Breast epithelium (tissue), 4 donors: ENCODE results near the gene ADGRL4. TPM values are rescaled to one million over a fixed set of nuclear protein-coding genes. Genes with fewer than 3 reads are reported as not detected.

ENCODE experiments used
- DNase-seq, 2 donors: peaks; one replicate each; pipeline ENCODE4 v3.0.0-alpha.2; 2019; ENCODE audit warnings: low spot score in 2 of 2
- H3K27ac ChIP-seq, 2 donors: fragments of 200-600 bp; sonication (generic) in 1 of 2; one replicate each; pipeline ENCODE4 v1.5.1; 2016 to 2019; ENCODE audit warnings: mild to moderate bottlenecking in 1 of 2
- H3K27me3 ChIP-seq, 2 donors: fragments of 200-600 bp; sonication (generic) in 1 of 2; one replicate each; pipeline versions ENCODE4 v1.5.1 to v1.6.0; 2017 to 2019; ENCODE audit warnings: control low read depth in 1 of 2, mild to moderate bottlenecking in 1 of 2
- H3K36me3 ChIP-seq: fragments of 200-600 bp; one replicate; pipeline ENCODE4 v1.5.1; 2019
- H3K4me1 ChIP-seq, 2 donors: fragments of 200-600 bp; sonication (generic); one replicate each; pipeline ENCODE4 v1.5.1; 2016 to 2019; ENCODE audit warnings: control low read depth in 1 of 2
- H3K4me3 ChIP-seq, 3 donors: fragments of 200-600 bp; sonication (generic); 1 replicate in 2 of 3; 2 replicates in 1 of 3; pipeline ENCODE4 v1.5.1; 2016 to 2019; ENCODE audit warnings: mild to moderate bottlenecking in 3 of 3, moderate library complexity in 2 of 3
- H3K9me3 ChIP-seq, 2 donors: fragments of 200-600 bp; sonication (generic) in 1 of 2; one replicate each; pipeline ENCODE4 v1.5.1; 2016 to 2019; ENCODE audit warnings: control low read depth in 1 of 2
- CTCF ChIP-seq, 3 donors: fragments of 450-650 bp; IDR thresholded peaks; one replicate each; pipeline ENCODE4 v1.5.1; 2016 to 2017; ENCODE audit warnings: antibody characterized with exemption in 3 of 3, mild to moderate bottlenecking in 3 of 3, moderate library complexity in 3 of 3
- POLR2A ChIP-seq: fragments of 450-650 bp; IDR thresholded peaks from one replicate; pipeline ENCODE4 v1.6.1; 2016; ENCODE audit warnings: antibody characterized with exemption, mild to moderate bottlenecking, moderate library complexity
- POLR2AphosphoS5 ChIP-seq, 3 donors: sonication (generic); formaldehyde crosslinking; IDR thresholded peaks; one replicate each; pipeline ENCODE4 v1.6.1; 2017; ENCODE audit warnings: antibody characterized with exemption in 3 of 3
- intact Hi-C: fragments of 100-400 bp; cut with DNase I; formaldehyde crosslinking; loops from one replicate; pipeline ENCODE4 v1.15.1; 2023; ENCODE audit warnings: low total_unique reads
- total RNA-seq, 3 donors: library from RNA; depleted of rRNA; stranded (reverse); fragments of >200 nt; gene quantifications; one replicate each; pipeline ENCODE4 v1.1.0, GENCODE V29; 2016

Gene ADGRL4
- total RNA-seq, 3 donors from 2014 or later = 21.2 to 74.4 (median 43.4) TPM

GRCh38 chr1:78902641-78903040, 103.9 kb downstream of the ADGRL4 start:
- TF ChIP-seq POLR2A (no peak), CTCF (IDR thresholded peaks at IDR 0.05) (no peak), POLR2AphosphoS5 (IDR thresholded peaks at IDR 0.05) (no peak)
- Histone ChIP-seq H3K27ac (no peak overlapping the region), H3K4me3 (no peak overlapping the region), H3K36me3 (no peaks in the 10 kb centered on the region), H3K9me3 (no peaks in the 10 kb centered on the region), H3K4me1 (no peaks in the 10 kb centered on the region), H3K27me3 (no peaks in the 10 kb centered on the region)
- intact Hi-C loops = no loop called here
- no peak for DNase-seq

- H3K27ac ChIP-seq = no peak overlapping the region
- intact Hi-C loops = no loop called here
- no peak for DNase-seq
- no peaks in the 10 kb centered on the region for H3K36me3 ChIP-seq
- H3K4me1 ChIP-seq = no peaks in the 10 kb centered on the region
- TF ChIP-seq POLR2AphosphoS5 (IDR thresholded peaks at IDR 0.05) = no peak
- no peak for TF ChIP-seq CTCF (IDR thresholded peaks at IDR 0.05)
- no peak for TF ChIP-seq POLR2A
- H3K9me3 ChIP-seq = no peaks in the 10 kb centered on the region
- H3K4me3 ChIP-seq = no peak overlapping the region
- no peaks in the 10 kb centered on the region for H3K27me3 ChIP-seq
These were observed 111.7 kb downstream of the ADGRL4 start for GRCh38 chr1:78894811-78895210.

- no peaks in the 10 kb centered on the region for H3K9me3 ChIP-seq
These were observed 114.2 kb downstream of the ADGRL4 start for GRCh38 chr1:78892260-78892840.

GRCh38 chr1:78887458-78887857, 119.1 kb downstream of the ADGRL4 start:
- Histone ChIP-seq H3K27me3 (no peaks in the 10 kb centered on the region), H3K4me1 (no peaks in the 10 kb centered on the region), H3K27ac (no peak overlapping the region), H3K4me3 (no peak overlapping the region), H3K9me3 (no peaks in the 10 kb centered on the region), H3K36me3 (no peaks in the 10 kb centered on the region)
- intact Hi-C loops = no loop called here
- no peak for TF ChIP-seq POLR2A
- TF ChIP-seq POLR2AphosphoS5 (IDR thresholded peaks at IDR 0.05) = no peak
- TF ChIP-seq CTCF (IDR thresholded peaks at IDR 0.05) = no peak
- no peak for DNase-seq

More at GRCh38 chr1:78892260-78892840, 114.2 kb downstream of the ADGRL4 start:
- no peaks in the 10 kb centered on the region for H3K36me3 ChIP-seq
- TF ChIP-seq POLR2AphosphoS5 (IDR thresholded peaks at IDR 0.05) (no peak), CTCF (IDR thresholded peaks at IDR 0.05) (no peak), POLR2A (no peak)
- no peak overlapping the region for H3K4me3 ChIP-seq
- intact Hi-C loops = no loop called here
- H3K4me1 ChIP-seq = no peaks in the 10 kb centered on the region
- H3K27ac ChIP-seq = no peak overlapping the region
- DNase-seq = no peak
- H3K27me3 ChIP-seq = no peaks in the 10 kb centered on the region

- intact Hi-C loops = no loop called here
- Histone ChIP-seq H3K36me3 (no peaks in the 10 kb centered on the region), H3K4me1 (no peaks in the 10 kb centered on the region), H3K4me3 (no peak overlapping the region), H3K9me3 (no peaks in the 10 kb centered on the region), H3K27me3 (no peaks in the 10 kb centered on the region), H3K27ac (no peak overlapping the region)
- DNase-seq = no peak
- TF ChIP-seq CTCF (IDR thresholded peaks at IDR 0.05) = no peak
- no peak for TF ChIP-seq POLR2AphosphoS5 (IDR thresholded peaks at IDR 0.05)
- TF ChIP-seq POLR2A = no peak
These were observed 121.7 kb downstream of the ADGRL4 start for GRCh38 chr1:78884685-78885452.
